Mammary epithelial cell (primary cell): ENCODE measurements around the gene KLHL5.

Experiments
- CTCF ChIP-seq, 2 donors: IDR thresholded peaks in 1 of 2; conservative IDR thresholded peaks in 1 of 2; 2 replicates each; pipeline ENCODE4 v1.5.1; 2011 to 2012; ENCODE audit warnings: inconsistent platforms in 2 of 2, low read length in 2 of 2, mild to moderate bottlenecking in 2 of 2, control low read depth in 1 of 2, low read depth in 1 of 2; ENCODE audit not compliant: insufficient read depth in 1 of 2; ENCODE audit errors: extremely low read depth in 1 of 2
- EZH2 ChIP-seq: IDR thresholded peaks from 2 replicates; pipeline ENCODE4 v1.6.1; 2012; ENCODE audit warnings: low read length, inconsistent platforms, borderline replicate concordance

GRCh38 chr4:39146211-39146610 lies 84.2 kb downstream of the KLHL5 start:
- TF ChIP-seq CTCF (conservative IDR thresholded peaks at IDR 0.05 in 1 of 2, IDR thresholded peaks at IDR 0.05 in 1 of 2; ENCODE audit: extremely low read depth in 1 of 2, insufficient read depth in 1 of 2, low read depth in 1 of 2, low read length in 2 of 2), result no peak
- TF ChIP-seq EZH2, result no peak
